Large intestine (tissue), 12 donors: Measurements from ENCODE around the gene TTC17. TPM values are rescaled to one million over a fixed set of nuclear protein-coding genes. Genes with fewer than 3 reads are reported as not detected.
"Not testable (repeated sequence)": the region's sequence is repeated elsewhere in the genome, so short reads cannot be mapped to it uniquely, and the experiment has no call there.

Source experiments
- DNase-seq, 2 donors: peaks; one replicate each; pipeline versions ENCODE4 v3.0.0 to v3.0.0-alpha.2; 2013
- H3K27ac ChIP-seq: one replicate; pipeline ENCODE4 v1.5.1; 2013; ENCODE audit warnings: low read length
- H3K27me3 ChIP-seq: 2 replicates; pipeline ENCODE4 v1.6.1; 2013; ENCODE audit warnings: low read length; ENCODE audit not compliant: control insufficient read depth, insufficient read depth
- H3K36me3 ChIP-seq: 2 replicates; pipeline ENCODE4 v1.6.1; 2013; ENCODE audit warnings: low read length; ENCODE audit not compliant: control insufficient read depth, insufficient read depth
- H3K4me1 ChIP-seq: one replicate; pipeline ENCODE4 v1.6.1; 2013; ENCODE audit warnings: low read length; ENCODE audit not compliant: control insufficient read depth, insufficient read depth
- H3K4me3 ChIP-seq: one replicate; pipeline ENCODE4 v1.5.1; 2013; ENCODE audit warnings: low read length
- H3K9me3 ChIP-seq: one replicate; pipeline ENCODE4 v1.6.1; 2013; ENCODE audit warnings: mild to moderate bottlenecking, low read depth, low read length, moderate library complexity; ENCODE audit not compliant: control insufficient read depth
- WGBS: methylation state at CpG from one replicate; pipeline ENCODE4 v1.1.5; 2013; ENCODE audit warnings: low lambda C conversion rate; ENCODE audit not compliant: insufficient coverage; 5-methylcytosine and 5-hydroxymethylcytosine counted together
- long read RNA-seq, 11 donors: transcript quantifications; one replicate each; lab custom pipeline, GENCODE V29; 2026
- polyA plus RNA-seq: library from polyadenylated mRNA; unstranded; fragments of 120-200 nt; gene quantifications from one replicate; pipeline ENCODE4 v1.2.1, GENCODE V29; 2013

Gene TTC17, protein sequence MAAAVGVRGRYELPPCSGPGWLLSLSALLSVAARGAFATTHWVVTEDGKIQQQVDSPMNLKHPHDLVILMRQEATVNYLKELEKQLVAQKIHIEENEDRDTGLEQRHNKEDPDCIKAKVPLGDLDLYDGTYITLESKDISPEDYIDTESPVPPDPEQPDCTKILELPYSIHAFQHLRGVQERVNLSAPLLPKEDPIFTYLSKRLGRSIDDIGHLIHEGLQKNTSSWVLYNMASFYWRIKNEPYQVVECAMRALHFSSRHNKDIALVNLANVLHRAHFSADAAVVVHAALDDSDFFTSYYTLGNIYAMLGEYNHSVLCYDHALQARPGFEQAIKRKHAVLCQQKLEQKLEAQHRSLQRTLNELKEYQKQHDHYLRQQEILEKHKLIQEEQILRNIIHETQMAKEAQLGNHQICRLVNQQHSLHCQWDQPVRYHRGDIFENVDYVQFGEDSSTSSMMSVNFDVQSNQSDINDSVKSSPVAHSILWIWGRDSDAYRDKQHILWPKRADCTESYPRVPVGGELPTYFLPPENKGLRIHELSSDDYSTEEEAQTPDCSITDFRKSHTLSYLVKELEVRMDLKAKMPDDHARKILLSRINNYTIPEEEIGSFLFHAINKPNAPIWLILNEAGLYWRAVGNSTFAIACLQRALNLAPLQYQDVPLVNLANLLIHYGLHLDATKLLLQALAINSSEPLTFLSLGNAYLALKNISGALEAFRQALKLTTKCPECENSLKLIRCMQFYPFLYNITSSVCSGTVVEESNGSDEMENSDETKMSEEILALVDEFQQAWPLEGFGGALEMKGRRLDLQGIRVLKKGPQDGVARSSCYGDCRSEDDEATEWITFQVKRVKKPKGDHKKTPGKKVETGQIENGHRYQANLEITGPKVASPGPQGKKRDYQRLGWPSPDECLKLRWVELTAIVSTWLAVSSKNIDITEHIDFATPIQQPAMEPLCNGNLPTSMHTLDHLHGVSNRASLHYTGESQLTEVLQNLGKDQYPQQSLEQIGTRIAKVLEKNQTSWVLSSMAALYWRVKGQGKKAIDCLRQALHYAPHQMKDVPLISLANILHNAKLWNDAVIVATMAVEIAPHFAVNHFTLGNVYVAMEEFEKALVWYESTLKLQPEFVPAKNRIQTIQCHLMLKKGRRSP
- polyA plus RNA-seq, result 152 TPM
- long read RNA-seq, donor 1, partial matches to known transcripts, result 6 of 20 reads
- long read RNA-seq, donor 1, other reads (novel, unspliced or antisense), result 8 of 20 reads
- long read RNA-seq, donor 2, partial matches to known transcripts, result 53 of 72 reads
- long read RNA-seq, donor 2, other reads (novel, unspliced or antisense), result 11 of 72 reads
- long read RNA-seq, donor 3, result 0 reads
- long read RNA-seq, donor 4, result 0 reads
- long read RNA-seq, donor 5, partial matches to known transcripts, result 7 of 22 reads
- long read RNA-seq, donor 5, other reads (novel, unspliced or antisense), result 10 of 22 reads
- long read RNA-seq, donor 6, full-length matches to known transcripts, result 11 of 65 reads
- long read RNA-seq, donor 6, partial matches to known transcripts, result 48 of 65 reads
- long read RNA-seq, donor 6, other reads (novel, unspliced or antisense), result 6 of 65 reads
- long read RNA-seq, donor 7, partial matches to known transcripts, result 32 of 37 reads
- long read RNA-seq, donor 7, other reads (novel, unspliced or antisense), result 0 of 37 reads
- long read RNA-seq, donor 8, full-length matches to known transcripts, result 19 of 108 reads
- long read RNA-seq, donor 8, partial matches to known transcripts, result 80 of 108 reads
- long read RNA-seq, donor 8, other reads (novel, unspliced or antisense), result 9 of 108 reads
- long read RNA-seq, donor 9, partial matches to known transcripts, result 58 of 67 reads
- long read RNA-seq, donor 9, other reads (novel, unspliced or antisense), result 0 of 67 reads
- long read RNA-seq, donor 10, transcript TTC17-202 (20 exons, 3,648 nt), result major isoform, 8 of 98 reads
- long read RNA-seq, donor 10, transcript TTC17-212 (2 exons, 2,607 nt), result minor isoform, 6 of 98 reads
- long read RNA-seq, donor 10, partial matches to known transcripts, result 83 of 98 reads
- long read RNA-seq, donor 10, other reads (novel, unspliced or antisense), result 0 of 98 reads
- long read RNA-seq, donor 11, transcript TTC17-202 (20 exons, 3,648 nt), result major isoform, 5 of 31 reads
- long read RNA-seq, donor 11, partial matches to known transcripts, result 18 of 31 reads
- long read RNA-seq, donor 11, other reads (novel, unspliced or antisense), result 6 of 31 reads

DNA sequence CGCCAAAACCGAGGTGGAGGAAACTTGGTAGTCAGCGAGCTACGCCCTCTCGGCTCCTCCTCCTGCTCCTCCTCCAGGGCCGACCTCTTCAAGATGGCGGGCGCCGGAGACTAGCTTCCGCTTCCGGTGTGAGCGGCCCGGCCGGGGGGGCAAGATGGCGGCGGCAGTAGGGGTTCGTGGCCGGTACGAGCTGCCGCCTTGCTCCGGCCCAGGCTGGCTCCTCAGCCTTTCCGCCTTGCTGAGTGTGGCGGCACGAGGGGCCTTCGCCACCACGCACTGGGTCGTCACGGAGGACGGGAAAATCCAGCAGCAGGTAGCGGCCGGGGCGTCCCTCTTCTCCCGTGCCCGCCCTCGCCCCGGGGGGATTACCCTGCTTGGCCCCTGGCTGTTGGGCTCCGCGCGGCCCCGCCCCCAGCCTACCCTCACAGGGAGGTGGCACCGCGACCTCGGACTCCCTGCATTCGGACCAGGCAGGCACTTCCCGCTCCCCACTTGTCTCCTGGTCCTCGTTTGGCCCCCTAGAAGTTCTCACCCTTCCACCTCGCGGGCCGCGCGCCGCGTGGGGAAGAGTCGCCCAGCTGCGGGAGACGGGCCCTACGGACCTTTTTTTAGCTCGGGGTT is at the start of gene TTC17:
Gene TTC17, plus strand, starts transcription at position 120 of the 621 bp plus-strand sequence. Its CDS starts 35 bp downstream, at position 155.
- Histone ChIP-seq H3K27ac (peak within 1 kb of the TSS; percentile 86), H3K36me3 (peaks cover 7% of the 10 kb centered on the region), H3K4me3 (peak within 1 kb of the TSS; percentile 95), H3K4me1 (peaks cover 12% of the 10 kb centered on the region), H3K27me3 (no peaks in the 10 kb centered on the region), H3K9me3 (no peaks in the 10 kb centered on the region)
- WGBS, result no CpG with 5 or more reads among the region's 58 CpGs
- peak; percentile 90 to 94 for DNase-seq

DNA sequence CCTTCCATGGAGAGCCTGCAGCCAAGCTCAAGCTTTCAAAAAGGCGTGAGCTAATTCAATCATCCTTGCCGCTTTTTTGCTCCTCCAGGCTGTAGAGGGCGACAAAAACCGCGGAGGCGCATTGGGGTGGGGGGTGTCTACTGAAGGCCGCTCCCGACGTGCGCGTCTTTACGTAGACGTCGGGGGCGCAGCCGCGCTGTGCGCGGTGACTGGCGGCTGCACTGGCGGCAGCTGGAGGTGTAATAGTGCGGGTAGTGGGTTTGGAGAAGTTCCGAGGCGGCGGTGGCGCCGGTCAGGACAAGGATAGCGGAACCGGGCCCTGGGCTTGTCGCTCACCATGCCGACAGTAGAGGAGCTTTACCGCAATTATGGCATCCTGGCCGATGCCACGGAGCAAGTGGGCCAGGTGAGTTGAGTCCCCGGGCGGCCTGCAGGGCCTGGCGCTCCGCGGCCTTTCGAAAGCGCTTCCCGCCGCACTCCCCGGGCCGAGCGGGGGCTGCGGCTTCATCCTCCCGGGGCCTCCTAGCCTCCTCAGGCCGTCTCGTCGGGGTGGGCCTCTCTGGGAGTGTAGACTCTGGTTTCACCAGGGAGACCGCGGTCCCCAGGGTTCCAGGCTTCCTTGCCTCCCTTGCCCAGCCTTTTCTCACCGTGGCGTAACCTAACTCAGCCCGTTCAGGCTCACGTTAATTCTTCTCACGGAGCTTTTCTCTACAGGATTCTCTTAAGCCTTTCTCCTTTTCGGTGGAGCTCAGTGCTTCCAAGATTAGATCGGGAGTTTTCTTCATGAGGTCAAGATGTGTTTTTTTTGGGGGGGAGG is 46.7 kb upstream of the TTC17 start, which contains the start of gene API5:
Gene API5, plus strand, starts transcription at position 206 of the 817 bp plus-strand sequence. Its CDS starts 132 bp downstream, at position 338.
- H3K27ac ChIP-seq, result peak within 1 kb of the TSS; percentile 97
- peak; percentile 95 to 97 for DNase-seq
- H3K9me3 ChIP-seq, result no peaks in the 10 kb centered on the region
- no peaks in the 10 kb centered on the region for H3K27me3 ChIP-seq
- peaks cover 3% of the 10 kb centered on the region for H3K4me1 ChIP-seq
- no CpG with 5 or more reads among the region's 60 CpGs for WGBS
- no peaks in the 10 kb centered on the region for H3K36me3 ChIP-seq
- H3K4me3 ChIP-seq, result peak within 1 kb of the TSS; percentile 96

DNA sequence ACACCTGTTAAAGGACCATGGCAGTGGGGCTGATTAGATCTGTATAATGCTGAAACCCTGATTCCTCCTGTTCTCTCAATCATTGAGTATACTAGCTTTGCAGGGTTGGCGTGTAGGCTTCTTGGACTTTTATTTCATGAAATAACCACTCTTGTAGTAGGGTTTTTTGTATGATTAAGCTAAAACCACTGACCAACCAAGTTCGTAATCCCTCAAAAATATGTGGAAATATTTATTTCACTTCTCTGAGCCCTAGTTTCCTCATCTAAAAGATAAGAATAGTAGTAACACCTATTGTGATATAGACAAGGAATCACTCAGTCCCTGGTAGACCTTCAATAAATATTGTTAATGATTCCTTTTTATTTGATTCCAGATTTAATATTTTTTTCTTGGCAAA is 42.8 kb upstream of the TTC17 start:
- no peak overlapping the region for H3K4me3 ChIP-seq
- no peak overlapping the region for H3K27ac ChIP-seq
- 100% methylated on average over 1 of the region's 2 CpGs for WGBS
- H3K9me3 ChIP-seq, result no peaks in the 10 kb centered on the region
- H3K36me3 ChIP-seq, result peaks cover 22% of the 10 kb centered on the region
- no peaks in the 10 kb centered on the region for H3K27me3 ChIP-seq
- H3K4me1 ChIP-seq, result peaks cover 3% of the 10 kb centered on the region
- no peak for DNase-seq

DNA sequence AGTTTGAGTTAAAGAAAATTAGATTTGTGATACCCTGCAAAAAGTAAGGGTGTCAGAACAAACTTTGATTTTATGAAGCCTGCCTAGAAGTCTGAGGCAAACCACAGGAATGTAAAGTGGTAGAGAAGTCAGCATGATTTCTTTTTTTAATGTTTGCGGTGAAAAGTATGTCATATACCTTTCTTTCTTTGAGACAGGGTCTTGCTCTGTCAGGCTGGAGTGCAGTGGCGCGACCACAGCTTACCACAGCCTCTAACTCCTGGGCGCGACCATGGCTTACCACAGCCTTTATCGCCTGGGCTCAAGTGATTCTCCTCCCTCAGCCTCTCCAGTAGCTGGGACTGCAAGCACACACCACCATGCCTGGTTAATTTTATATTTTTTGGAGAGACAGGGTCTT is 42.3 kb upstream of the TTC17 start:
- H3K4me3 ChIP-seq, result no peak overlapping the region
- H3K9me3 ChIP-seq, result no peaks in the 10 kb centered on the region
- DNase-seq, result no peak
- H3K4me1 ChIP-seq, result peaks cover under 1% of the 10 kb centered on the region
- H3K27me3 ChIP-seq, result no peaks in the 10 kb centered on the region
- H3K36me3 ChIP-seq, result peaks cover 26% of the 10 kb centered on the region
- no CpG with 5 or more reads among the region's 6 CpGs for WGBS
- H3K27ac ChIP-seq, result no peak overlapping the region

GRCh38 chr11:43327987-43328386 is 30.7 kb upstream of the TTC17 start:
- no peaks in the 10 kb centered on the region for H3K27me3 ChIP-seq
- no peaks in the 10 kb centered on the region for H3K9me3 ChIP-seq
- H3K36me3 ChIP-seq, result peaks cover 77% of the 10 kb centered on the region
- no peaks in the 10 kb centered on the region for H3K4me1 ChIP-seq
- H3K4me3 ChIP-seq, result no peak overlapping the region
- peak; percentile 17 to 46 for DNase-seq
- no peak overlapping the region for H3K27ac ChIP-seq
- 0% methylated on average over 1 of the region's 2 CpGs for WGBS

- peaks cover 73% of the 10 kb centered on the region for H3K36me3 ChIP-seq
- no peak overlapping the region for H3K4me3 ChIP-seq
- no peak for DNase-seq
- H3K27me3 ChIP-seq, result no peaks in the 10 kb centered on the region
- no peaks in the 10 kb centered on the region for H3K4me1 ChIP-seq
- no peak overlapping the region for H3K27ac ChIP-seq
- H3K9me3 ChIP-seq, result no peaks in the 10 kb centered on the region
- WGBS, result 83% methylated on average over 1 of the region's 2 CpGs
Measured at GRCh38 chr11:43328482-43328881, 30.2 kb upstream of the TTC17 start.

GRCh38 chr11:43341159-43341558 is 17.6 kb upstream of the TTC17 start:
- Histone ChIP-seq H3K36me3 (peaks cover 28% of the 10 kb centered on the region), H3K27ac (no peak overlapping the region), H3K9me3 (no peaks in the 10 kb centered on the region), H3K4me1 (no peaks in the 10 kb centered on the region), H3K4me3 (no peak overlapping the region), H3K27me3 (no peaks in the 10 kb centered on the region)
- no peak for DNase-seq

GRCh38 chr11:43351426-43351825 is 7.3 kb upstream of the TTC17 start:
- H3K9me3 ChIP-seq, H3K4me3 ChIP-seq, H3K27ac ChIP-seq, H3K4me1 ChIP-seq, DNase-seq, H3K36me3 ChIP-seq, H3K27me3 ChIP-seq: not testable (repeated sequence)
- no CpG with 5 or more reads among the region's 17 CpGs for WGBS
